ENCODE results near the gene TWIST1. TPM values are rescaled to one million over a fixed set of nuclear protein-coding genes. Genes with fewer than 3 reads are reported as not detected.

The TWIST1 gene
- total RNA-seq, 4 donors from 2014 or later = 3.8 to 7.8 (median 5.0) TPM

GRCh38 chr7:19097165-19098055, 20.0 kb downstream of the TWIST1 start:
- Histone ChIP-seq H3K27ac (no peak overlapping the region), H3K27me3 (no peaks in the 10 kb centered on the region), H3K9me3 (no peaks in the 10 kb centered on the region), H3K36me3 (no peaks in the 10 kb centered on the region), H3K4me3 (replicated peaks in 1 of 3) (no peak overlapping the region), H3K4me1 (no peaks in the 10 kb centered on the region)
- 88 to 90% methylated on average over 9 of the region's 9 CpGs for WGBS, 2 donors
- no peak for DNase-seq
- intact Hi-C loops (cut with DNase I) = no loop called here
- no peak for TF ChIP-seq CTCF (IDR thresholded peaks at IDR 0.05)
- no peak for TF ChIP-seq POLR2A (IDR thresholded peaks at IDR 0.05)

DNA sequence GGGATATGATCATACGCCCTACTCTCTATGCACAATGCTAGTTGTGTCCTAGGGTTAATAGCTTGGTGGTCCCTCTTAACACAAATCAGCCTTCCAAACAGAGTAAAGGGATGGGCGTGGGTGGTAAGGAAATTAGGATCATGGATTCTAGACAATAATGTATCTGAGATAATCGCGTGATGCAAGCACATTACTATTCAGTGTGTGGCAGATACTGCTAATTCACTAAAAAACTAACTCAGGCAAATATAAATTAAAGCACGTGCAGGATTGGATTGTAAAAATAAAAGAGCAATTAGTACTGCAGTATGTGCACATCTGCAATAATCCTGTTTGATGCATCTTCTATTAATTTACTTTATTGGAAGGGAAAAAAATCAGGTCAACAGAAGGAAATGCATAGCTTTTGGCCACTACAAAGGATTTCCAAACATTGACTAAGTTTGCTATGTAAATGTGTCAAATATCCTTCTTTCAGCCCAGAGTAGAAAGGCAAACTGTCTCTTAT, 22.0 kb downstream of the TWIST1 start:
- no peak overlapping the region for H3K4me3 ChIP-seq (replicated peaks in 1 of 3)
- no peaks in the 10 kb centered on the region for H3K27me3 ChIP-seq
- no peak for DNase-seq
- no peaks in the 10 kb centered on the region for H3K36me3 ChIP-seq
- intact Hi-C loops (cut with DNase I) = no loop called here
- WGBS, 2 donors = 76 to 80% methylated on average over 5 of the region's 5 CpGs
- TF ChIP-seq CTCF (IDR thresholded peaks at IDR 0.05) (no peak), POLR2A (IDR thresholded peaks at IDR 0.05) (no peak)
- H3K4me1 ChIP-seq = no peaks in the 10 kb centered on the region
- H3K27ac ChIP-seq = no peak overlapping the region
- no peaks in the 10 kb centered on the region for H3K9me3 ChIP-seq

DNA sequence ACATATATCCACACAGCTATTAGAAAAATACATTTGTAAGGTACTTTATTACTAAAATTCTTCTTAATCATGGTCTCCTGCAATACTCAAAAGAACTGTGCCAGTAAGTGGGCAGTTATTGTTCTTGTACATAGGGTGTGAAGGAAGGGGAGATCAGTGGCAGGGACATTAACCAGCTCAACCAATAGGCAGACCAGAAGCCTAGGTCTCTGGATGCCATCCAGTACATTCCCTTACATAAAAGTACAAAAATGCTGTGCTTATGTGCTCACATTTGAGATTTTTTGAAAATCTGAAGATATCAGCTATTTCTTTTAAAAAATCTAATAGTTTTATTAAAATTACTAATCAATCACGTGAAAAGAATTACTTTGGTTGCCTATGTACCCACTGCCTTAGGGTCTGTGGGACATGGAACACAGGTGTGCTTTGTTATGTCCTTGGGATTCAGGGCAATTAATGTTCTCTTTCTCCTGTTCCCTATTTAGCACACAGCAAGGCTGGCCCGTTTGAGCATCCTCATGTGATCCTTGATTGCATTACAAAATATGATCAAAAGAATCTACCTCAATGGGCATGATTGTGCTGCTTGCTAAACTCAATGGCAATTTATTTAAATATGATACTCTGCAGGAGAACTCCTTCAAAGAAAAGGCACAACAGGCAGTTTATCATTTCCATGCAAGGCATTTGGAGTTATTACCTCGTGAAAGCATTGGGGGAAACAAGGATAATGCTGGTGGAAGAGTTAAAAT, 22.7 kb downstream of the TWIST1 start:
- no peaks in the 10 kb centered on the region for H3K9me3 ChIP-seq
- no peak for TF ChIP-seq POLR2A (IDR thresholded peaks at IDR 0.05)
- no peak for TF ChIP-seq CTCF (IDR thresholded peaks at IDR 0.05)
- WGBS, 2 donors = 62 to 68% methylated on average over 3 of the region's 3 CpGs
- no peaks in the 10 kb centered on the region for H3K27me3 ChIP-seq
- no peaks in the 10 kb centered on the region for H3K4me1 ChIP-seq
- no peak overlapping the region for H3K4me3 ChIP-seq (replicated peaks in 1 of 3)
- H3K27ac ChIP-seq = no peak overlapping the region
- DNase-seq = no peak
- no peaks in the 10 kb centered on the region for H3K36me3 ChIP-seq
- intact Hi-C loops (cut with DNase I) = no loop called here

DNA sequence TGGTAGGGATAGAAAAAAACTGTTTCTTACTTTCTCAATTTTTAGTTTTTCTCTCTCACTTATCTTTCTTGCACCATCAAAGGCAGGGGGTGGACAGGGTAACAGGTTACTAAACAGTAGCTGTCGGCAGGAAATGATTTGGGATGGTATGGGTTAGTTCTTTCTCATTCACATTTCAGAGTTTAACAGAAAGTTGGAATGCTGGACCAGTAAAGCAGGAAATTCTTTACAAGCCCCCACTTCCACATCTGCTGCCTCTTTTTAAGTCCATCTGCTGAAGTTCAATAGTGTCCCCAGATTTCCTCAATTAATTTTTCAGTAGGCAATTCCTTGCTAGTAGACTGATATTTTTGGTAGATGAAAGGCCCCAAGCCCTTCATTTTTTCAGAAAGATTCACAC, 23.3 kb downstream of the TWIST1 start:
- no peaks in the 10 kb centered on the region for H3K27me3 ChIP-seq
- no peaks in the 10 kb centered on the region for H3K36me3 ChIP-seq
- no peak for TF ChIP-seq CTCF (IDR thresholded peaks at IDR 0.05)
- no peak for TF ChIP-seq POLR2A (IDR thresholded peaks at IDR 0.05)
- no peaks in the 10 kb centered on the region for H3K4me1 ChIP-seq
- no peak overlapping the region for H3K27ac ChIP-seq
- WGBS, 2 donors = 68 to 71% methylated on average over 1 of the region's 1 CpG
- H3K9me3 ChIP-seq = no peaks in the 10 kb centered on the region
- intact Hi-C loops (cut with DNase I) = no loop called here
- DNase-seq = no peak
- H3K4me3 ChIP-seq (replicated peaks in 1 of 3) = no peak overlapping the region

Data from thyroid gland (tissue), 4 donors.